ENCODE data around the gene ULBP1. TPM values are rescaled to one million over a fixed set of nuclear protein-coding genes. Genes with fewer than 3 reads are reported as not detected.
"Not testable (repeated sequence)": the region's sequence is repeated elsewhere in the genome, so short reads cannot be mapped to it uniquely, and the experiment has no call there.

Gene ULBP1
- total RNA-seq, 1 donor from 2014 or later: 0.48 TPM

GRCh38 chr6:149935668-149936067 is 28.1 kb upstream of the ULBP1 start:
- Mint-ChIP-seq H3K4me3 (no peak overlapping the region), H3K27me3 (peaks cover 96% of the 10 kb centered on the region), H3K4me1 (ENCODE audit: unreplicated experiment) (peaks cover 5% of the 10 kb centered on the region), H3K36me3 (peaks cover 3% of the 10 kb centered on the region), H3K27ac (no peak overlapping the region), H3K9me3 (no peaks in the 10 kb centered on the region)
- no peak for DNase-seq (ENCODE audit: extremely low spot score, unreplicated experiment)
- no peak for TF ChIP-seq CTCF (conservative IDR thresholded peaks at IDR 0.05)

GRCh38 chr6:149936743-149937142 is 27.0 kb upstream of the ULBP1 start:
- peaks cover 96% of the 10 kb centered on the region for H3K27me3 Mint-ChIP-seq
- H3K4me1 Mint-ChIP-seq (ENCODE audit: unreplicated experiment): peaks cover 9% of the 10 kb centered on the region
- no peak for DNase-seq (ENCODE audit: extremely low spot score, unreplicated experiment)
- H3K36me3 Mint-ChIP-seq: peaks cover 3% of the 10 kb centered on the region
- H3K27ac Mint-ChIP-seq: no peak overlapping the region
- H3K4me3 Mint-ChIP-seq: no peak overlapping the region
- no peaks in the 10 kb centered on the region for H3K9me3 Mint-ChIP-seq
- TF ChIP-seq CTCF (conservative IDR thresholded peaks at IDR 0.05): no peak

GRCh38 chr6:149938013-149938570 is 25.7 kb upstream of the ULBP1 start:
- Mint-ChIP-seq H3K27me3 (peaks cover 98% of the 10 kb centered on the region), H3K4me3 (peak overlapping the region; percentile 62)
- not testable (repeated sequence) for DNase-seq (ENCODE audit: extremely low spot score, unreplicated experiment); H3K36me3 Mint-ChIP-seq; H3K4me1 Mint-ChIP-seq (ENCODE audit: unreplicated experiment); H3K9me3 Mint-ChIP-seq; H3K27ac Mint-ChIP-seq

- TF ChIP-seq CTCF (conservative IDR thresholded peaks at IDR 0.05): no peak
- DNase-seq (ENCODE audit: extremely low spot score, unreplicated experiment): no peak
- Mint-ChIP-seq H3K9me3 (no peaks in the 10 kb centered on the region), H3K27me3 (peaks cover 98% of the 10 kb centered on the region), H3K36me3 (peaks cover 3% of the 10 kb centered on the region), H3K4me1 (ENCODE audit: unreplicated experiment) (peaks cover 9% of the 10 kb centered on the region), H3K27ac (peak overlapping the region; percentile 60), H3K4me3 (peak overlapping the region; percentile 82)
Observed at GRCh38 chr6:149938571-149939355, 25.0 kb upstream of the ULBP1 start.

- no peak for TF ChIP-seq CTCF (conservative IDR thresholded peaks at IDR 0.05)
- Mint-ChIP-seq H3K36me3 (peaks cover 3% of the 10 kb centered on the region), H3K9me3 (no peaks in the 10 kb centered on the region), H3K27me3 (peaks cover 98% of the 10 kb centered on the region), H3K4me1 (ENCODE audit: unreplicated experiment) (peaks cover 9% of the 10 kb centered on the region), H3K4me3 (peak overlapping the region; percentile 82), H3K27ac (peak overlapping the region; percentile 60)
- DNase-seq (ENCODE audit: extremely low spot score, unreplicated experiment): no peak
Observed at GRCh38 chr6:149939356-149939648, 24.4 kb upstream of the ULBP1 start.

- Mint-ChIP-seq H3K27ac (no peak overlapping the region), H3K36me3 (peaks cover 3% of the 10 kb centered on the region), H3K27me3 (peaks cover 91% of the 10 kb centered on the region), H3K9me3 (no peaks in the 10 kb centered on the region), H3K4me1 (ENCODE audit: unreplicated experiment) (peaks cover 9% of the 10 kb centered on the region), H3K4me3 (peak overlapping the region; percentile 82)
- no peak for TF ChIP-seq CTCF (conservative IDR thresholded peaks at IDR 0.05)
- DNase-seq (ENCODE audit: extremely low spot score, unreplicated experiment): no peak
Observed at GRCh38 chr6:149939909-149940671, 23.7 kb upstream of the ULBP1 start.
